Fibroblast of pulmonary artery (primary cell): ENCODE data around the gene CNGB1.

Experiments used
- DNase-seq: peaks from one replicate; pipeline ENCODE4 v3.0.0-alpha.2; 2010; ENCODE audit warnings: low read depth
- H3K4me3 ChIP-seq: replicated peaks from 2 replicates; pipeline ENCODE4 v1.5.1; 2011; ENCODE audit warnings: low read depth, mild to moderate bottlenecking, control low read depth, low read length, moderate library complexity
- CTCF ChIP-seq: IDR thresholded peaks from 2 replicates; pipeline ENCODE4 v1.5.1; 2011; ENCODE audit warnings: mild to moderate bottlenecking, control low read depth, low read length, inconsistent platforms; ENCODE audit errors: missing control alignments

The CNGB1 gene

GRCh38 chr16:57871456-57871855 lies 99.5 kb downstream of the CNGB1 start:
- TF ChIP-seq CTCF: no peak
- no peak overlapping the region for H3K4me3 ChIP-seq
- peak; percentile 53 for DNase-seq

GRCh38 chr16:57870753-57871454 lies 100.0 kb downstream of the CNGB1 start:
- no peak overlapping the region for H3K4me3 ChIP-seq
- no peak for TF ChIP-seq CTCF
- DNase-seq: no peak

GRCh38 chr16:57868913-57869520 lies 101.9 kb downstream of the CNGB1 start:
- H3K4me3 ChIP-seq: no peak overlapping the region
- no peak for DNase-seq
- TF ChIP-seq CTCF: no peak

GRCh38 chr16:57867000-57867561 lies 103.8 kb downstream of the CNGB1 start:
- no peak for DNase-seq

GRCh38 chr16:57866529-57866918 lies 104.4 kb downstream of the CNGB1 start:
- TF ChIP-seq CTCF: no peak
- no peak overlapping the region for H3K4me3 ChIP-seq
- no peak for DNase-seq

More at GRCh38 chr16:57867000-57867561, 103.8 kb downstream of the CNGB1 start:
- TF ChIP-seq CTCF: no peak
- no peak overlapping the region for H3K4me3 ChIP-seq

GRCh38 chr16:57865746-57866528 lies 105.0 kb downstream of the CNGB1 start:
- DNase-seq: no peak

More at GRCh38 chr16:57865746-57866528, 105.0 kb downstream of the CNGB1 start:
- H3K4me3 ChIP-seq: no peak overlapping the region
- no peak for TF ChIP-seq CTCF
